ENCODE measurements around the gene UBE2F. TPM values are rescaled to one million over a fixed set of nuclear protein-coding genes. Genes with fewer than 3 reads are reported as not detected.
"Not testable (repeated sequence)": the region's sequence is repeated elsewhere in the genome, so short reads cannot be mapped to it uniquely, and the experiment has no call there.

The UBE2F gene
- polyA plus RNA-seq, 2 of the 4 experiments (the other 2 are of a cell fraction), result 49.7 to 81.1 TPM

DNA sequence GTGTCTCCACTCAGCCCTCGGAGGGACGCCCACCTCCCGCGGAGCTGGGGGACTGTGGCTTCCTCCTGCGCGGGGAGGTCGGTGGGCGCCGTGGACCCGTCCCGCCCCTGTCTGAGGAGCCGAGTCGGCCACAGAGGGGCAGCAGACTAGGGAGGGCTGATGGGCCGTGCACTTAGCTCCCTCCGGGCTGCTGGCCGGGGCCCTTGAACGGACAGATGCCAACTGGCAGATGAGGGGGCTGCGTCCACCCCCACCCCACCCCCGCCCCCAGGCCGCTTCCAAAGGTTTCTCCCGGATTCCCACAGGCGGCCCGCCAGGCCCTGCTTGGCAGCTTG, 10.4 kb upstream of the UBE2F start (continued):
- no peak for TF ChIP-seq POLR2AphosphoS2 (conservative IDR thresholded peaks at IDR 0.05; ENCODE audit: low read length)

GRCh38 chr2:237961637-237962036, 5.2 kb upstream of the UBE2F start:
- ChIA-PET POLR2A (no interaction called here), CTCF (no interaction called here)
- Histone ChIP-seq H3K4me2 (no peak overlapping the region), H3K4me1 (no peaks in the 10 kb centered on the region), H3K27ac (no peak overlapping the region), H3K4me3 (no peak overlapping the region), H3K9me3 (peaks cover 17% of the 10 kb centered on the region)
- no peak for FAIRE-seq
- WGBS (ENCODE audit: missing lambda C conversion rate), result 37% methylated on average over 5 of the region's 5 CpGs
- no peak for DNase-seq (ENCODE audit: low read depth in 1 of 2, low spot score in 1 of 2)
- TF ChIP-seq HEYL (CRISPR knock-in tag; IDR thresholded peaks at IDR 0.05) (no peak), RFX5 (IDR thresholded peaks at IDR 0.05) (no peak), HMGXB4 (CRISPR knock-in tag; IDR thresholded peaks at IDR 0.05; ENCODE audit: borderline replicate concordance) (no peak), SREBF2 (IDR thresholded peaks at IDR 0.05) (no peak), ELK1 (IDR thresholded peaks at IDR 0.05; ENCODE audit: low read depth, low read length) (no peak), PHF8 (IDR thresholded peaks at IDR 0.05; ENCODE audit: borderline replicate concordance, low read depth) (no peak), MYC (IDR thresholded peaks at IDR 0.05; ENCODE audit: borderline replicate concordance, low read length) (no peak), MAX (IDR thresholded peaks at IDR 0.05) (no peak), HOXB13 (CRISPR knock-in tag; IDR thresholded peaks at IDR 0.05; ENCODE audit: low read depth) (no peak), CHD2 (IDR thresholded peaks at IDR 0.05; ENCODE audit: low read length, partially characterized antibody) (no peak)
- TF ChIP-seq, protein P1, sequence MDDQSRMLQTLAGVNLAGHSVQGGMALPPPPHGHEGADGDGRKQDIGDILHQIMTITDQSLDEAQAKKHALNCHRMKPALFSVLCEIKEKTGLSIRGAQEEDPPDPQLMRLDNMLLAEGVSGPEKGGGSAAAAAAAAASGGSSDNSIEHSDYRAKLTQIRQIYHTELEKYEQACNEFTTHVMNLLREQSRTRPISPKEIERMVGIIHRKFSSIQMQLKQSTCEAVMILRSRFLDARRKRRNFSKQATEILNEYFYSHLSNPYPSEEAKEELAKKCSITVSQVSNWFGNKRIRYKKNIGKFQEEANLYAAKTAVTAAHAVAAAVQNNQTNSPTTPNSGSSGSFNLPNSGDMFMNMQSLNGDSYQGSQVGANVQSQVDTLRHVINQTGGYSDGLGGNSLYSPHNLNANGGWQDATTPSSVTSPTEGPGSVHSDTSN (IDR thresholded peaks at IDR 0.05), result no peak
- ATAC-seq, result no peak

DNA sequence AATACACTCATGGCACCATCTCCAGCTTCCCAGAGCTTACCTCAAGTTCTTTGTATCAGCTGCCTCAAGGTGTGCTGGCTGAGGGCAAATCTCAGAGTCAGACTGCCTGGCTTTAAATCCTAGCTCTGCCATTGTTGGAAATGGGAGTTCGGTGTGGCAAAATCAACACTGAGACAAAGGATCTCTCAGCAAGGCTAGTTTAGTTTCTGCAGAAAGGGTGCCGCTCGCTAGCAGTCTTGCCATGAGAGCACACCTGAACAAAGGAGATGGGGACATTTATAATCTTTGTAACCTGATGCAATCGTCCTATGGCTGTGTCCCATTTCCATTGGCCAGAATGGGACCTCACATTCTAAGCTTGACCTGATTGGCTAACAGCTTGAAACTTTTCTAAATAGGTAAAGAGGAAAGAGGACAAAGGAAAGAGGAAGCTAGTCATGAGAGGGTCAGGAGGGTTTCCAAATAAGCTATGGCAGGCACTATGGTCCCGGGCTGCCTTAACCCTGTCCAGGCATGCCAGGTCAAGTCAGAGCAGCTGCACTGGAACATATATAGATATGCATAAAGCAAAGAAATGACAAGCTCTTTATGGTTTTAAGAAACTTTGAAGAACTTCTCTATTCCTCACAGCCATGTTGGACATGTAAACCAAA, 4.3 kb upstream of the UBE2F start:
- 51% methylated on average over 5 of the region's 5 CpGs for WGBS (ENCODE audit: missing lambda C conversion rate)
- no peak for DNase-seq (ENCODE audit: low read depth in 1 of 2, low spot score in 1 of 2)
- Histone ChIP-seq H3K27ac (no peak overlapping the region), H3K4me3 (no peak overlapping the region), H3K4me1 (no peaks in the 10 kb centered on the region), H3K4me2 (no peak overlapping the region), H3K9me3 (peaks cover 17% of the 10 kb centered on the region)
- CTCF ChIA-PET, result no interaction called here
- TF ChIP-seq KDM1A (IDR thresholded peaks at IDR 0.05; ENCODE audit: low read depth) (peak; percentile 22; the same call in 1 of the 2 replicates), HES2 (IDR thresholded peaks at IDR 0.05) (no peak)
- POLR2A ChIA-PET, result no interaction called here
- ATAC-seq, result no peak
- no peak for FAIRE-seq

DNA sequence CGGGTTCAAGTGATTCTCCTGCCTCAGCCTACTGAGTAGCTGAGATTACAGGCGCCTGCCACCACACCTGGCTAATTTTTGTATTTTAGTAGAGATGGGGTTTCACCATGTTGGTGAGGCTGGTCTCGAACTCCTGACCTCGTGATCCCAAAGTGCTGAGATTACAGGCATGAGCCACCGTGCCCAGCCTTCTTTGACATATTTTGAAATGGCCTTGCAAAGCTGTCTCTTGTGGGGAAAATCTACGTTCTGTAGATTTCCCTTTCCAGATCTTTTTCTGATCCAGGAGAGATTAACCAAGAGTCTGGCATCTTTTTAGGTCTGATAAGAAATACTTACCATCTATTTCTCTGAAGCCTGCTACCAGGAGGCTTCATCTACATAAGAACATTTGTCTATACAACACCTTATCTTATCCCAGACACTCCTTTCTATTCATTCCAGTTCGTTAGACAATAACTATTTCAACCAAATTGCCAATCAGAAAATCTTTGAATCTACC, 3.3 kb upstream of the UBE2F start:
- H3K4me2 ChIP-seq, result not testable (repeated sequence)

More for the DNA sequence above, 3.3 kb upstream of the UBE2F start:
- ATAC-seq; FAIRE-seq; H3K27ac ChIP-seq; H3K4me1 ChIP-seq; H3K4me3 ChIP-seq; CTCF ChIA-PET; DNase-seq (ENCODE audit: low read depth in 1 of 2, low spot score in 1 of 2); POLR2A ChIA-PET: not testable (repeated sequence)
- H3K9me3 ChIP-seq, result peaks cover 17% of the 10 kb centered on the region
- WGBS (ENCODE audit: missing lambda C conversion rate), result 29% methylated on average over 7 of the region's 7 CpGs

Measured in A549 (cell line).